H1 (cell line): ENCODE results near the gene SYMPK. TPM values are rescaled to one million over a fixed set of nuclear protein-coding genes. Genes with fewer than 3 reads are reported as not detected.

Experiments used
- RAD21 ChIP-seq, 2 experiments: IDR thresholded peaks in 1 of 2; conservative IDR thresholded peaks in 1 of 2; 2 replicates each; pipeline ENCODE4 v1.6.1; 2011; ENCODE audit warnings: low read depth in 2 of 2, low read length in 2 of 2, improper control_type of control experiment in 1 of 2, inconsistent platforms in 1 of 2, mild to moderate bottlenecking in 1 of 2, moderate library complexity in 1 of 2
- polyA plus RNA-seq, 7 experiments: library from polyadenylated mRNA; depleted of rRNA in 3 of 7; stranded (reverse) in 5 of 7; unstranded in 2 of 7; fragments of >200 nt in 5 of 7; fragments of 200-250 nt in 2 of 7; gene quantifications; 1 replicate in 5 of 7; 2 replicates in 1 of 7; 4 replicates in 1 of 7; pipeline versions ENCODE4 v1.2.1 to v1.2.3, GENCODE V29; 2011 to 2013; ENCODE audit warnings: missing spikeins in 2 of 7, mixed read lengths in 2 of 7
- total RNA-seq: library from RNA; stranded (reverse); fragmentation: NEBNext Ultra II Directional; extraction: Animal tissue kit (Norgen Biotek cat#: 25700); gene quantifications from 2 replicates; pipeline ENCODE4 v1.2.1, GENCODE V29; 2021
- TF ChIP-seq, protein P1 (sequence below): fragments of 300-600 bp; sonication (generic); IDR thresholded peaks from 2 replicates; pipeline ENCODE4 v1.7.1; 2012; ENCODE audit warnings: low read length, moderate library complexity, mild to moderate bottlenecking, inconsistent platforms; ENCODE audit not compliant: insufficient replicate concordance

The SYMPK gene
- total and polyA plus RNA-seq, 2 of the 8 experiments (the other 6 are each of a cell fraction or from before 2014, with no cell fraction given), result 93.6 to 99.5 TPM

GRCh38 chr19:45823182-45823581 is 39.8 kb downstream of the SYMPK start (continued):
- TF ChIP-seq, protein P1, sequence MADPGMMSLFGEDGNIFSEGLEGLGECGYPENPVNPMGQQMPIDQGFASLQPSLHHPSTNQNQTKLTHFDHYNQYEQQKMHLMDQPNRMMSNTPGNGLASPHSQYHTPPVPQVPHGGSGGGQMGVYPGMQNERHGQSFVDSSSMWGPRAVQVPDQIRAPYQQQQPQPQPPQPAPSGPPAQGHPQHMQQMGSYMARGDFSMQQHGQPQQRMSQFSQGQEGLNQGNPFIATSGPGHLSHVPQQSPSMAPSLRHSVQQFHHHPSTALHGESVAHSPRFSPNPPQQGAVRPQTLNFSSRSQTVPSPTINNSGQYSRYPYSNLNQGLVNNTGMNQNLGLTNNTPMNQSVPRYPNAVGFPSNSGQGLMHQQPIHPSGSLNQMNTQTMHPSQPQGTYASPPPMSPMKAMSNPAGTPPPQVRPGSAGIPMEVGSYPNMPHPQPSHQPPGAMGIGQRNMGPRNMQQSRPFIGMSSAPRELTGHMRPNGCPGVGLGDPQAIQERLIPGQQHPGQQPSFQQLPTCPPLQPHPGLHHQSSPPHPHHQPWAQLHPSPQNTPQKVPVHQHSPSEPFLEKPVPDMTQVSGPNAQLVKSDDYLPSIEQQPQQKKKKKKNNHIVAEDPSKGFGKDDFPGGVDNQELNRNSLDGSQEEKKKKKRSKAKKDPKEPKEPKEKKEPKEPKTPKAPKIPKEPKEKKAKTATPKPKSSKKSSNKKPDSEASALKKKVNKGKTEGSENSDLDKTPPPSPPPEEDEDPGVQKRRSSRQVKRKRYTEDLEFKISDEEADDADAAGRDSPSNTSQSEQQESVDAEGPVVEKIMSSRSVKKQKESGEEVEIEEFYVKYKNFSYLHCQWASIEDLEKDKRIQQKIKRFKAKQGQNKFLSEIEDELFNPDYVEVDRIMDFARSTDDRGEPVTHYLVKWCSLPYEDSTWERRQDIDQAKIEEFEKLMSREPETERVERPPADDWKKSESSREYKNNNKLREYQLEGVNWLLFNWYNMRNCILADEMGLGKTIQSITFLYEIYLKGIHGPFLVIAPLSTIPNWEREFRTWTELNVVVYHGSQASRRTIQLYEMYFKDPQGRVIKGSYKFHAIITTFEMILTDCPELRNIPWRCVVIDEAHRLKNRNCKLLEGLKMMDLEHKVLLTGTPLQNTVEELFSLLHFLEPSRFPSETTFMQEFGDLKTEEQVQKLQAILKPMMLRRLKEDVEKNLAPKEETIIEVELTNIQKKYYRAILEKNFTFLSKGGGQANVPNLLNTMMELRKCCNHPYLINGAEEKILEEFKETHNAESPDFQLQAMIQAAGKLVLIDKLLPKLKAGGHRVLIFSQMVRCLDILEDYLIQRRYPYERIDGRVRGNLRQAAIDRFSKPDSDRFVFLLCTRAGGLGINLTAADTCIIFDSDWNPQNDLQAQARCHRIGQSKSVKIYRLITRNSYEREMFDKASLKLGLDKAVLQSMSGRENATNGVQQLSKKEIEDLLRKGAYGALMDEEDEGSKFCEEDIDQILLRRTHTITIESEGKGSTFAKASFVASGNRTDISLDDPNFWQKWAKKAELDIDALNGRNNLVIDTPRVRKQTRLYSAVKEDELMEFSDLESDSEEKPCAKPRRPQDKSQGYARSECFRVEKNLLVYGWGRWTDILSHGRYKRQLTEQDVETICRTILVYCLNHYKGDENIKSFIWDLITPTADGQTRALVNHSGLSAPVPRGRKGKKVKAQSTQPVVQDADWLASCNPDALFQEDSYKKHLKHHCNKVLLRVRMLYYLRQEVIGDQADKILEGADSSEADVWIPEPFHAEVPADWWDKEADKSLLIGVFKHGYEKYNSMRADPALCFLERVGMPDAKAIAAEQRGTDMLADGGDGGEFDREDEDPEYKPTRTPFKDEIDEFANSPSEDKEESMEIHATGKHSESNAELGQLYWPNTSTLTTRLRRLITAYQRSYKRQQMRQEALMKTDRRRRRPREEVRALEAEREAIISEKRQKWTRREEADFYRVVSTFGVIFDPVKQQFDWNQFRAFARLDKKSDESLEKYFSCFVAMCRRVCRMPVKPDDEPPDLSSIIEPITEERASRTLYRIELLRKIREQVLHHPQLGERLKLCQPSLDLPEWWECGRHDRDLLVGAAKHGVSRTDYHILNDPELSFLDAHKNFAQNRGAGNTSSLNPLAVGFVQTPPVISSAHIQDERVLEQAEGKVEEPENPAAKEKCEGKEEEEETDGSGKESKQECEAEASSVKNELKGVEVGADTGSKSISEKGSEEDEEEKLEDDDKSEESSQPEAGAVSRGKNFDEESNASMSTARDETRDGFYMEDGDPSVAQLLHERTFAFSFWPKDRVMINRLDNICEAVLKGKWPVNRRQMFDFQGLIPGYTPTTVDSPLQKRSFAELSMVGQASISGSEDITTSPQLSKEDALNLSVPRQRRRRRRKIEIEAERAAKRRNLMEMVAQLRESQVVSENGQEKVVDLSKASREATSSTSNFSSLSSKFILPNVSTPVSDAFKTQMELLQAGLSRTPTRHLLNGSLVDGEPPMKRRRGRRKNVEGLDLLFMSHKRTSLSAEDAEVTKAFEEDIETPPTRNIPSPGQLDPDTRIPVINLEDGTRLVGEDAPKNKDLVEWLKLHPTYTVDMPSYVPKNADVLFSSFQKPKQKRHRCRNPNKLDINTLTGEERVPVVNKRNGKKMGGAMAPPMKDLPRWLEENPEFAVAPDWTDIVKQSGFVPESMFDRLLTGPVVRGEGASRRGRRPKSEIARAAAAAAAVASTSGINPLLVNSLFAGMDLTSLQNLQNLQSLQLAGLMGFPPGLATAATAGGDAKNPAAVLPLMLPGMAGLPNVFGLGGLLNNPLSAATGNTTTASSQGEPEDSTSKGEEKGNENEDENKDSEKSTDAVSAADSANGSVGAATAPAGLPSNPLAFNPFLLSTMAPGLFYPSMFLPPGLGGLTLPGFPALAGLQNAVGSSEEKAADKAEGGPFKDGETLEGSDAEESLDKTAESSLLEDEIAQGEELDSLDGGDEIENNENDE, result no peak
- TF ChIP-seq RAD21 (IDR thresholded peaks at IDR 0.05 in 1 of 2, conservative IDR thresholded peaks at IDR 0.05 in 1 of 2; ENCODE audit: low read depth in 2 of 2, low read length in 2 of 2), result no peak
